G401.6 (cell line): ENCODE results near the gene SPRN.
"Not testable (repeated sequence)": the region's sequence is repeated elsewhere in the genome, so short reads cannot be mapped to it uniquely, and the experiment has no call there.

ENCODE experiments used
- FAIRE-seq: peaks from 2 replicates; lab custom pipeline; 2012; peaks lifted over from hg19 to GRCh38; lab: Jason Lieb, UNC

The SPRN gene

GRCh38 chr10:133424601-133425000 is at the start of gene SPRN:
Gene SPRN (minus strand): TSS chr10:133424625. CDS start chr10:133423681, 944 bp downstream.
- not testable (repeated sequence) for FAIRE-seq

GRCh38 chr10:133474027-133474426 is 49.6 kb upstream of the SPRN start:
- FAIRE-seq, result no peak

DNA sequence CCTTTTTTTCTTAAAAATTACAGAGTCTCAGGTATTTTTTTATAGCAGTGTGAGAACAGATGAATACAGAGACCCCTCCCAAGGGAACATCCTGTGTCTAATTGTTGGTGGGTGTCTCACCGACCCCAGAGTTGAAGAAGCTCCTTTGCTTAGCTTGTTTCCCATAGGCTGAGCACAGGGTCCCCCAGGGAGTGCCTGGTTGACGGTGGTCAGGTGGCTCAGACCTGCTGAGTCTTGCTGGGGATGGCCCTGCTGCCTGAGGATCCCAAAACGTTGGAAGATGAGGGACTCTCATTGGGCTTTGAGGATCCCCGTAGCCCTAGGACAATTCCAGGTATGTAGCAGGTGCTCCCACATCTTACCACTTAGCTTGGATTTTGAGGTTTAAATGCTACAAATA is 48.8 kb upstream of the SPRN start:
- no peak for FAIRE-seq

DNA sequence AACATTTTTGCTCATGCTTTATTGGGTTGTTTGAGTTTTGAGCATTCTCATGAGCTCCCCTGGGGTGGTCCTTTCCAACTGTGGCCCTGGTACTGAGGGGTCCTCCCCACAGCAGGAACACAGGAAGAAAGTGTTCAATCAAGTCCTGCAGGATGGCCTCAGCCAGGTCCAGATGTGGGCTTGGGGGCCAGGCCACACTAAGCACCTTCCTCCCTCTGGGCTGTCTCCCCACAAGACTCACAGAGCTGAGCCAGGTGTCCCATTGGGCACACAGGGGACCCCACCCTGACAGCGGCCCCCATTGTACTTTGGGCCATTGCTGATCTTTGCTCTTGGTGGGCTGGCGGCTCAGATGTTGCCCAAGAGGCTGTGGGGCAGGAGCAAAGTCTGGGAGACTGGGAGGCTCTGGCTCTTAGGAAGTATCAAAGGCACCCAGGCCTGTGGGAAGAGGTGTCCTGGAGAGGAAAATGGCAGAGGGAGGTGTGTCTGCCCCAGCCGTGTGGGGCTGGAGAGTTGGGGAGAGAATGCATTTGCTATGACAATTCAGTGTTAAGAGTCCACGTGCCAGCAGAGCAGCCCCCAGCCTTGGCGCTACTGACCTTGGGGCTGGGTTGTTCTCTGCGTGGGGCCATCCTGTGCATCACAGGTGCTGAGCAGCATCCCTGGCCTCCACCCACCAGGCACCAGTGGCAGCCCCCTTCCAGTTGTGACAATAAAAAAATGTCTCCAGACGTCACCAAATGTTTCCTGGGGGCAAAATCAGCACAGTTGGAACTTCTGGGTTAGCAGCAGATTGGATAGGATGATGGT is 47.1 kb upstream of the SPRN start:
- no peak for FAIRE-seq

DNA sequence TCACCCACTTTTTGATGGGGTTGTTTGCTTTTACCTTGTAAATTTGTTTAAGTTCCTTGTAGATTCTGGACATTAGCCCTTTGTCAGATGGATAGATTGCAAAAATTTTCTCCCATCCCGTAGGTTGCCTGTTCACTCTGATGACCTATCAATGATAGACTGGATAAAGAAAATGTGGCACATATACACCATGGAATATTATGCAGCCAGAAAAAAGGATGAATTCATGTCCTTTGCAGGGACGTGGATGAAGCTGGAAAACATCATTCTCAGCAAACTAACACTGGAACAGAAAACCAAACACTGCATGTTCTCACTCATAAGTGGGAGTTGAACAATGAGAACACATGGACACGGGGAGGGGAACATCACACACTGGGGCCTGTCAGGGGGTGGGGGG is 44.8 kb upstream of the SPRN start:
- FAIRE-seq, result not testable (repeated sequence)

- FAIRE-seq, result no peak
Measured at GRCh38 chr10:133467286-133467911, 43.0 kb upstream of the SPRN start.

DNA sequence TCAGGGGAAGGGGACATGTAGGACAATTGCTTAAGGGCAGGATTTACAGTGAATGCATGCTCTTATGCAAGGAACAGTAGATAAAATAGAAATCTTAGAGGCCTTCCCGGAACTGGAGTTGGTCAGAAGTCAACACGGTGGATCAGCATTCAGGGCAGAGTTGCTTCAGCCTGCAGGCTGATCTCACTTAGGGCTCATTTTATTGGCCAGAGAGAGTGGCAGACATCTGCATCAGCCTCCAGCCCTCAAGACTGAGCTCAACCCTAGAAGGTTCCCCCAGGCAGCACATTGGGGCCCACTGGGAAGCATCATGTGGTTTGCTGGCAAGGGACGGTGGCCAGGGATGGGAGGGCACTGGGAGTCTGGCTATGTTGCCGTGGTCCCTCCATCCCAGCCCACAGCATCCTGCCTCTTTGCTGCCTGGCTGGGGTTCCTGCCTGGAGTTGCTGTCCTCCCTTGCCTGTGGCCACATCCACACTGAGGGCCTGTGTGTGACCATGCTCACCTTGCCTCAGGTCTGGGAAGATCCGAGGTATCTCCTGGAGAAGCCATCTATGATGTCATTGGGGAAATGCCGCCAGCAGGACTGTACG is 42.4 kb upstream of the SPRN start:
- no peak for FAIRE-seq

GRCh38 chr10:133465950-133466474 is 41.6 kb upstream of the SPRN start:
- FAIRE-seq, result no peak

DNA sequence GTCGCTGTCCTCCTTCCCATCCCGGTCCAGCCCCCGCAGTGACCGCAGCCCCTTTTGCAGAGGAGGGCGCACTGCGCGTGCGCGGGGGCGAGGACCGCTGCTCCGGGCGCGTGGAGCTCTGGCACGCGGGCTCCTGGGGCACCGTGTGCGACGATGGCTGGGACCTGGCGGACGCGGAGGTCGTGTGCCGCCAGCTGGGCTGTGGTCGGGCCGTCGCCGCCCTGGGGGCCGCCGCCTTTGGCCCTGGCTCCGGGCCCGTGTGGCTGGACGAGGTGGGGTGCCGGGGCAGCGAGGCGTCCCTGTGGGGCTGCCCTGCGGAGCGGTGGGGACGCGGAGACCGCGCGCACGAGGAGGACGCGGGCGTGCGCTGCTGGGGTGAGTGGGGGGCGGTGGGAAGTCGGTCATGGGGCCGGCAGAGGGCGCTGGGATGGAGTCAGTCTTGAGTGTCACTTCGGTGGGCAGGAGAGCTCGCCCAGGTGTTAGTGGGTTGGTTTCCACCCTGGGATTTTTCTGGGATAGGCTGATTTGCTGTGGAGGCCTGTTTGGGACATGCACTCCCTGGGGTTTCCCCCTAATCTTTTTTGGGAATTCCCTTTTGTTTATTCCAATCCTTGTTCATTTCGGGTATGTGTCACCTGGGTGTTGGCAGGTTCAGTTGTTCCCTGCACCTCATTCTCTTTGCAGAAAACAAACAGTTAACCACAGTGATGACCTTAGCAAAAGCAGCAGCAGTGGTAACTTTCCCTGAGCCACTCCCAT is 40.9 kb upstream of the SPRN start:
- FAIRE-seq, result no peak

DNA sequence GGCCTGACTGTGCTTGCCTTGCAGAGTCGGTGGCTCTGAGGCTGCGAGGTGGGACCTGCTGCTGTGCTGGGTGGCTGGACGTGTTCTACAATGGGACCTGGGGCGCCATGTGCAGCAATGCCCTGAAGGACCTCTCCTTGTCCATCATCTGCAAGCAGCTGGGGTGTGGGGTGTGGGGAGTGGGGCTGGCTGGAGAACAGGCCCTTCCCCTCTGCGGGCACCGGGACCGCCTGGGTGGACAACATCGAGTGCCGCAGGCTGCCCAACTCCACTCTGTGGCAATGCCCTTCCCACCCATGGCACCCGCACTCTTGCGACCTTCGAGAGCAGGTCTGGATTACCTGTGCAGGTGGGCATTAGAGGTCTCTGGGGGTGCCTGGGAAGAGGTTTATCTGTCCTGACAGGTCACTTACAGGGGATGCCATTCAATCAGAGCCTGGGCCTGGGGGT is 40.2 kb upstream of the SPRN start:
- FAIRE-seq, result no peak

- no peak for FAIRE-seq
Measured at GRCh38 chr10:133462512-133463305, 38.3 kb upstream of the SPRN start.

- FAIRE-seq, result no peak
Measured at GRCh38 chr10:133461841-133462240, 37.4 kb upstream of the SPRN start.

DNA sequence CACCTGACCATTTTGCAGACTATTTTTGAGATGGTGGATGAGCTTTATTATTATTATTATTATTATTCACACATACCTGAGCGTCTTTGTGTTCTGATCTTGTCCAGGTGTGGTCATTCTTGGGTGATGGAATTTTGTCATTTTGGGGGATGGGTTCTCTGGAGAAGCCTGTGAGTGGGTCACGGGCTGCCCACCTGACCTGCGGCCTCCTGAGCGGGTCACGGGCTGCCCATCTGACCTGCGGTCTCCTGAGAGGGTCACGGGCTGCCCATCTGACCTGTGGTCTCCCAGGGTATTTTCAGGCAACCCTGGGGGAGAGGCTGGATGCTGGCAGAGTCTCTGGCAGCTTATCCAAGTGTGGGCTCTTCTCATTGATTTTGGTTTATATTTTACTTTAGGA is 36.6 kb upstream of the SPRN start:
- no peak for FAIRE-seq

- no peak for FAIRE-seq
Measured at GRCh38 chr10:133460208-133460769, 35.9 kb upstream of the SPRN start.

GRCh38 chr10:133459454-133460207 is 35.2 kb upstream of the SPRN start:
- no peak for FAIRE-seq

- FAIRE-seq, result no peak
Measured at GRCh38 chr10:133458710-133459453, 34.5 kb upstream of the SPRN start.

- FAIRE-seq, result no peak
Measured at GRCh38 chr10:133458021-133458709, 33.7 kb upstream of the SPRN start.

GRCh38 chr10:133457100-133457841 is 32.8 kb upstream of the SPRN start:
- no peak for FAIRE-seq
